NCI-H1417 (cell line): ENCODE data around the gene FAM120A.

Experiments
- DNase-seq, 3 experiments: peaks; one replicate each; lab custom pipeline; 2025; lab: John Stamatoyannopoulos, UW

FAM120A gene

GRCh38 chr9:93557366-93558137 is 106.1 kb downstream of the FAM120A start:
- DNase-seq: no peak

DNA sequence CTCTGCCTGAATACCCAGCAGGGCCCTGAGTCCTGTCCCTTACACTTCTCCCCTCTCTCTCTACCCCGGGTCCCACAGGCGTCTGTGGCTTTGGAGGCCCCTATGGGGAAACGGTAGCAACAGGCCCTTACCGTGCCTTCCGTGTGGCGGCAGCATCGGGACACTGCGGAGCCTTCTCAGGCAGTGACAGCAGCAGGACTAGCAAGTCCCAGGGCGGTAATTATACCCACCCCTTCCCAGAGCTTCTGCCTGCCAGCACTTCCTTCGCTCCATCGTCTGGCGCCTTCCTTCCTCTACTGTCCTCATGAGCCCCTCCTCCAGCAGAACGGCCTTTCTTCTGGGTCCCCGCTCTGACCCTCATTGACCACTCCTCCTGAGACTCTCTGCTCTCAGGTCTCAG is 107.0 kb downstream of the FAM120A start:
- DNase-seq: no peak

- no peak for DNase-seq
Observed at GRCh38 chr9:93560991-93561390, 109.5 kb downstream of the FAM120A start.

DNA sequence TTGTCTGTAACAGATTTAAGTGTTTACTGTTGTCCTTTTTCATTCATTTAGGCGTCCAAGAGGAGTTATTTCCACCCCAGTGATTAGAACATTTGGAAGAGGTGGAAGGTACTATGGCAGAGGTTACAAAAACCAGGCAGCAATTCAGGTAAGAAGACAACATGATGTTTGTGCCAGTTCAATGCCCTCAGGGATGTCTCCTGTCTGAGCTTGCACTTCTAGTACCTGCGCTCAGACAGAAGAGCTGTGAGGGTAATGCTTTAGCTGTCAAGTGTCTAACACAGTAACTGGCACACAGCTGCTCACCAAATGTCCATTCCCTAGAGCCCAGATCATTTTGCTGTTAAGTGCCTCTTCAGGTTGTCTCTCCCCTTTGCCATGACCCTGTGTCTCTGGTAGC is 110.7 kb downstream of the FAM120A start:
- peak in 2 of 3 experiments; percentile 16 to 41 for DNase-seq

GRCh38 chr9:93565089-93565488 is 113.6 kb downstream of the FAM120A start:
- no peak for DNase-seq

DNA sequence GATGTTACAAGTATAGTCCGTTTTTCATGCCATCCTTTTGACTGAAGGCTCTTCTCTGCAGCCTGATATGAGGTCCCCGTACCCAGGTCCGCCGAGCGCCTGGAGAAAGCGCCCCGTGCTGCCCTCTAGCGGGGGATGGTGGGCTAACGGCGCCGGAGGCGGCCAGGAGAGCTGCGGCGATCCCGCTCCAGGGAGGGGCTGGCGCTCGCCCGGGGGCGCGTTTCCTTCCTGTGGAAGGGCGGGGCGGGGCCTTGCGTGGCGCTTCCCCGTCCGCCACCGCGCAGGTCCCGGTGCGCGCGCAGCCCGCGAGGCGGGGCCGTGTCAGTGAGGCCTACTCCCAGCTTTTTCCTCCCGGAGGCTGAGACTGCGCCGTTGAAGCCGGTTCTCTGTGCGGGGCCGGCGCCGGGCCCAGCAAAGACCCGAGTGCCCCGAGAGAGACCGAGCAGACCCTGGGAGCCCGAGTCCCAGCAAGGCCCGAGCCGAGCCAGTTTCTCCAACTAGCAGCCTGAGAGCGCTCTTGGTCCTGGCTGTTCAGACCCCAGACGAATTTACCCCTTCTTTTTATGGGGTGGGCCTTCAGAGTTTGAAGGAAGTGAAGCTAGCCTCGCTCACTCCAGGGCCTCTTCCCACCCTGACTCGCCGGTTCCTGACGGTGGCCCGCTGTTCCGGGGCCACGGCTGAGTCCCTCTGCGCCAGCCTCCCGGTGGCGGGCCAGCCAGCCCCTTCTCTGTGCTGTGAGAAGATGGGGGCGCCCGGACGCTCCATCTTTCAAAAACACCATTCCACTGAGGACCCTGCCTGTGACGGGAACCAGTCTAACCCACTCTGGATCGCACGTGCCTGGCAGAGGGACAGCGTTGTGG is 115.2 kb downstream of the FAM120A start:
- peak; percentile 93 to 99 (median 99) for DNase-seq

DNA sequence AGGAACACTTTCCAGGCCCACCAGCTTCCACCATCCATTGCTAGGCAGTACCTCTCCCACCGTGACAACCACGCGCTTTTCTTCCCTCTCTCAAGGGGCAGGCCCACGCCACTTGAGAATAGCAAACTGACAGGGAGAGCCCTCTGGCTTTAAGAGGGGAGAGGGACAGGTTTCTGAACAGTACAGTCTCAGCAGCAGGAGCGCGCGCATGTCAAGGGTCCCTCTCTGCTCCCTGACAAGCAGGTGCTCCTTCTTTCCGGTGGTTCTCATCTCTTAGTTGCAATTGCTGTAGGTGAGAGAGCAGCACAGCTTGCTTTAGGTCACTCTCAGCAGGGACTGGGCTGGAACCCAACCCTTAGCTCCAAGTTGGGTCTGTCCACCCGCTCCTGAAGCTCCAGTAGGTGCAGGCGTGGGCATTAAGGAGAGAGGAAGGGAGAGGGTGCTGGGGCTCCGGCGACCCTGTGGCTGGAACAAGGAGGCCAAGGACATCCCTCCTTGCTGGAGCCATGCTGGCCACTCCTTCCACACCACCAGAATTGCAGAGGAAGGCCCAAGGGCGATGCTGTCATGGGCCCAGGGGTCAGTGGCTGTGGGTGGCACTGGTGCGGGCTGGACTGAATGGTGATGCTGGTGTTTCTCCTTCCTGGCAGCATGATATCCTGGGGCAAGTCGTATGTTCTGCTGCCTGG is 115.9 kb downstream of the FAM120A start:
- peak in 2 of 3 experiments; percentile 81 to 87 for DNase-seq

GRCh38 chr9:93568169-93568568 is 116.7 kb downstream of the FAM120A start:
- no peak for DNase-seq

GRCh38 chr9:93569621-93570174 is 118.2 kb downstream of the FAM120A start:
- DNase-seq: no peak

GRCh38 chr9:93572221-93572620 is 120.7 kb downstream of the FAM120A start:
- no peak for DNase-seq

- no peak for DNase-seq
Observed at GRCh38 chr9:93572636-93573515, 121.4 kb downstream of the FAM120A start.

DNA sequence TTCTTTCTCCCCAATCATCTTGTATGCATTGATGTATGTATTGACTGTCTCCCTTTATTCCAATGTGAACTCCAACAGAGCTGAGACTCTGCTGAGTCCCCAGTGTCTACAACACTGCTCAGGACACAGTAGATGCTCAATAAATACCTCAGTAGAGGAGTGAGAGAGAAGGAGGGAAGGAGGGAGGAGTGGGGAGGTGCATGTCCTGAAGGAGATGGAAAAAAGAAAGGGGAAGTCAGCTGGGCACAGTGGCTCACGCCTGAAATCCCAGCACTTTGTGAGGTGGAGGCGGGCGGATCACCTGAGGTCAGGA is 122.0 kb downstream of the FAM120A start:
- no peak for DNase-seq

DNA sequence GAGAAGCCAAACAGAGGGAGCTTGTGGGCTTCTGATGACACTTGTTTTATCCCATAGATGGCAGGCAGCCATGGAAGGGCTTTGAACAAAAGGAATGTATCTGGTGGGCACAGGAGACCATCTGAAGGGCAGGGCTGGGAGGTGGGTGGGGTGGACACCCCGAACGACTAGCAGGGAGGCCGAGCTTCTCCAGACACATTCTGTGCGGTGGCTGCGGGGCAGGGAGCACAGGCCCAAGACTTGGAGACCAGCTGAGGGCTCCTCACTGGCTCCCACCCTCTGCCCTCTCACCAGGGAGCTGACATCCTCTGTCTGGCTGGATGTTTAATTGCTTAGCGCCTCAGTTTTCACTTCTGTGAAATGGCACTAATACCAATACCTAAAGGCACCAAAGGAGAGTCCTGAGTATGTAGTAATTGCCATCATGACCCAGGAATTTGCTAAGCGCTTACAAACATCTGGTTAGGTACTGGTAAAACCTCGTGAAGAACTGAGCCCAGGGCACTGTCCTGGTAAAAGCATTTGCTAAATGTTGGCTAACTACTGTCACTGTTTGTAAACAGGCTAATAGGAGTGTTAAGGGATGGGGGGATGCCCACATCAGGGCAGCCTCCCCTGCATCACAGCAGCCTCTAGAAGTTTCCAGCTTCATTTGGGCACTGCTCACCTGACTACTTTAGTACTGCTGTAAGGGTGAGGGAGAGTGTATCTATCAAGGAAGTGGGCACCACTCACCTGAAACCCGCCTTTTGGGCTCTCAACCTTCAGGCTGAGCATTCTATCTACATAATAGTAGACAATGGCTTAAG is 122.8 kb downstream of the FAM120A start:
- no peak for DNase-seq

GRCh38 chr9:93574900-93575795 is 123.7 kb downstream of the FAM120A start:
- peak in 2 of 3 experiments; percentile 67 to 72 for DNase-seq

DNA sequence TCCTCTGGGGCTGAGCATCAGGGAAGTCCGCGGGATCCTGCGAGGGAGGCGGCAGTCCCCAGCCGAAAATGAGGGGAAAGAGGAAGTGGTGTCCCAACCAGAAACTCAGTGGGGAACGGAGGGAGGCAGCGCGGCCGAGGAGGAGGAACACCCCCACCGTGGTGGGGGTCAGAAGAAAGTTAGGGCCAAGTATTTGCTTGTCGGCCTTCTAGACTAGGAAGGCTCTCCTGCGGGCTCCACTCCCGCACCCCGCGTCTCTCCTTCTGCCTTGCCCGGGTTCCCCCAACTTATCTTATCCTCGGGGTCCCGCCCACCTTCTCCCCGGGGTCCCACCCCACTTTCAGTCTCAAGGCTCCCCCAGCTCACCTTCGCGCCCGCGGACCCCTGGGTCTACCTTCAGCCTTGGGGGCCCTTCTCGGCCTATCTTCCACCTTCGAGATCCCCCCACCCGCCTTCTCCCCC is 124.3 kb downstream of the FAM120A start:
- peak in 2 of 3 experiments; percentile 72 to 73 for DNase-seq

GRCh38 chr9:93576258-93577077 is 125.0 kb downstream of the FAM120A start, which contains the start of gene PHF2:
PHF2 (plus strand) TSS chr9:93576584; CDS start chr9:93576774, 190 bp downstream.
- DNase-seq: peak in 2 of 3 experiments; percentile 61 to 71

GRCh38 chr9:93577078-93577974 is 125.8 kb downstream of the FAM120A start:
- DNase-seq: peak in 2 of 3 experiments; percentile 55 to 70
